HEK293 (cell line): ENCODE measurements around the gene SLC38A10.

Source experiments
- CTCF ChIA-PET: fragments of 350-600 bp; formaldehyde crosslinking; extraction: SDS; loops from one replicate; lab custom pipeline; 2021; ENCODE audit warnings: antibody characterized with exemption; lab: Yijun Ruan, JAX
- POLR2A ChIA-PET: fragments of 300-600 bp; formaldehyde crosslinking; extraction: SDS; loops from one replicate; lab custom pipeline; 2020; ENCODE audit warnings: antibody characterized with exemption, inconsistent platforms; lab: Yijun Ruan, JAX
- H3K27ac ChIP-seq: fragments of 200-500 bp; sonication (Bioruptor generic); 2 replicates; pipeline ENCODE4 v1.5.1; 2014; ENCODE audit warnings: low read depth, low read length, control low read depth, inconsistent platforms; ENCODE audit errors: extremely low read depth
- H3K36me3 ChIP-seq, 2 experiments: fragments of 200-500 bp in 1 of 2; sonication (Bioruptor generic) in 1 of 2; 1 replicate in 1 of 2; 2 replicates in 1 of 2; pipeline ENCODE4 v1.5.1; 2014 to 2017; ENCODE audit warnings: inconsistent platforms in 2 of 2, low read length in 2 of 2; ENCODE audit not compliant: control insufficient read depth in 2 of 2, insufficient read depth in 1 of 2
- H3K4me1 ChIP-seq: fragments of 200-500 bp; sonication (Bioruptor generic); 2 replicates; pipeline ENCODE4 v1.5.1; 2014; ENCODE audit warnings: mild to moderate bottlenecking, low read length, inconsistent platforms; ENCODE audit not compliant: control insufficient read depth, insufficient read depth
- H3K4me3 ChIP-seq: 2 replicates; pipeline ENCODE4 v1.5.1; 2011; ENCODE audit warnings: low read depth, mild to moderate bottlenecking, control low read depth, low read length, moderate library complexity
- H3K9me3 ChIP-seq: fragments of 200-500 bp; sonication (Bioruptor generic); 2 replicates; pipeline ENCODE4 v1.5.1; 2014; ENCODE audit warnings: low read depth, low read length, inconsistent platforms; ENCODE audit not compliant: control insufficient read depth, insufficient read depth
- GLI2 ChIP-seq: fragments of 450-650 bp; formaldehyde crosslinking; IDR thresholded peaks from 2 replicates; pipeline ENCODE4; 2017; ENCODE audit warnings: missing biosample characterization, missing genetic modification characterization, low read depth, borderline replicate concordance
- GLI4 ChIP-seq: fragments of 450-650 bp; formaldehyde crosslinking; IDR thresholded peaks from 2 replicates; pipeline ENCODE4 v1.5.1; 2016; ENCODE audit warnings: missing biosample characterization, missing genetic modification characterization
- MEIS1 ChIP-seq: sonication (generic); formaldehyde crosslinking; IDR thresholded peaks from 2 replicates; pipeline ENCODE4 v1.8.1; 2022; ENCODE audit warnings: missing genetic modification reagents, mild to moderate bottlenecking, borderline replicate concordance
- PRDM10 ChIP-seq: fragments of 450-650 bp; formaldehyde crosslinking; IDR thresholded peaks from 2 replicates; pipeline ENCODE4 v1.5.1; 2016; ENCODE audit warnings: missing biosample characterization, missing genetic modification characterization
- PRDM6 ChIP-seq: fragments of 450-650 bp; formaldehyde crosslinking; IDR thresholded peaks from 2 replicates; pipeline ENCODE4 v1.5.1; 2017; ENCODE audit warnings: missing biosample characterization, missing genetic modification characterization
- YY2 ChIP-seq: fragments of 450-650 bp; formaldehyde crosslinking; IDR thresholded peaks from 2 replicates; pipeline ENCODE4 v1.5.1; 2016; ENCODE audit warnings: missing biosample characterization, missing genetic modification characterization
- ZEB2 ChIP-seq: fragments of 450-650 bp; formaldehyde crosslinking; IDR thresholded peaks from 2 replicates; pipeline ENCODE4 v1.5.1; 2016; ENCODE audit warnings: missing biosample characterization, missing genetic modification characterization
- ZNF211 ChIP-seq: fragments of 450-650 bp; formaldehyde crosslinking; IDR thresholded peaks from 2 replicates; pipeline ENCODE4 v1.5.1; 2016; ENCODE audit warnings: low read depth, missing biosample characterization, missing genetic modification characterization
- ZNF548 ChIP-seq: fragments of 450-650 bp; formaldehyde crosslinking; IDR thresholded peaks from 2 replicates; pipeline ENCODE4 v1.5.1; 2016; ENCODE audit warnings: missing biosample characterization, missing genetic modification characterization
- ZNF600 ChIP-seq: fragments of 450-650 bp; formaldehyde crosslinking; IDR thresholded peaks from 2 replicates; pipeline ENCODE4 v1.5.1; 2016; ENCODE audit warnings: missing biosample characterization, missing genetic modification characterization
- ZNF610 ChIP-seq: fragments of 450-650 bp; formaldehyde crosslinking; IDR thresholded peaks from 2 replicates; pipeline ENCODE4 v1.5.1; 2016; ENCODE audit warnings: missing biosample characterization, missing genetic modification characterization, borderline replicate concordance
- TF ChIP-seq, protein P1 (sequence below): fragments of 450-650 bp; formaldehyde crosslinking; IDR thresholded peaks from 2 replicates; pipeline ENCODE4 v1.5.1; 2016; ENCODE audit warnings: missing biosample characterization, missing genetic modification characterization
- TF ChIP-seq, protein P2 (sequence below): fragments of 450-650 bp; formaldehyde crosslinking; conservative IDR thresholded peaks from 2 replicates; pipeline ENCODE4 v1.5.1; 2016; ENCODE audit warnings: low read depth, missing biosample characterization, missing genetic modification characterization

Gene SLC38A10

DNA sequence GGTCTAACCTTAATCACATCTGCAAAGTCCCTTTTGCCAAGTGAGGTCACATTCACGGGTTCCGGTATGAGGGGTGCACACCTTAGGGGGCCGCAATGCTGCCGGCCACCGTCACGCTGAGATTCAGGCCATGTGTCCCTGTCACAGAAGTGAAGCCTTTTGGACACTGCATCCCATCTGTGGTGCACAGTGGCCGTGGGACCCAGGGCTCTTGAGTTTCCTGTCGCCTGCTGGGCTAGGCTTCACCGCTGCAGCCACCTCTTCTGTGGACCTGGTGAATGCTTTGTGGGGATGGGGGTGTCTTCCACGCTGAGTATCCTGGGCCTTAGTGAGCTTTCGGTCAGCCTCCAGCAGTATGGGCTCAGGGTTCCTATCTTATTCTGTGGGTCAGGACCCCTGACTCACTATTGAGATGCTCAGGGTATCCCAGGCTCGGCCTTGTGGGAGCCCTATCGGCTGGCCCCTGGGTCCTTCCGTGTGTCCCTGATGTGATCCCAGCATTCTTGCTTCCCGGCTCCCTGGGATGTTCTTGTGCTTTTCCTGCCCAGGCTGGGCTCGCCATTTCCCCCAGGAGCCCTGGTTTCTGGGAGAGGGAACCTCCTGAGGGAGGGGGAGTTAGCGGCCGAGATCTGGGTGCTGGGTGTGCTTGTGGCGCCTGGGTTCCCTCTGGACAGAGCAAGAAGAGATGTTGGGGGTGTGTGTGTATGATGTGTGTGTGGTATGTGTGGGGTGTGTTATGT, 4.9 kb upstream of the SLC38A10 start:
- H3K27ac ChIP-seq: no peak overlapping the region
- H3K9me3 ChIP-seq: no peaks in the 10 kb centered on the region
- 0 out of 2 replicates have a peak, but pooled peaks cover 2% of the 10 kb centered on the region for H3K4me1 ChIP-seq
- CTCF ChIA-PET: interaction anchor here (0.8 to 1.5 kb wide), 2 partner anchors 9 to 10 kb away, joined by 4 to 5 read pairs; no protein-coding TSS in a partner anchor
- H3K36me3 ChIP-seq: no peaks in the 10 kb centered on the region
- H3K4me3 ChIP-seq: no peak overlapping the region
- POLR2A ChIA-PET: no interaction called here
- TF ChIP-seq GLI4 (tag by site-specific recombination): no peak
- TF ChIP-seq, protein P1, sequence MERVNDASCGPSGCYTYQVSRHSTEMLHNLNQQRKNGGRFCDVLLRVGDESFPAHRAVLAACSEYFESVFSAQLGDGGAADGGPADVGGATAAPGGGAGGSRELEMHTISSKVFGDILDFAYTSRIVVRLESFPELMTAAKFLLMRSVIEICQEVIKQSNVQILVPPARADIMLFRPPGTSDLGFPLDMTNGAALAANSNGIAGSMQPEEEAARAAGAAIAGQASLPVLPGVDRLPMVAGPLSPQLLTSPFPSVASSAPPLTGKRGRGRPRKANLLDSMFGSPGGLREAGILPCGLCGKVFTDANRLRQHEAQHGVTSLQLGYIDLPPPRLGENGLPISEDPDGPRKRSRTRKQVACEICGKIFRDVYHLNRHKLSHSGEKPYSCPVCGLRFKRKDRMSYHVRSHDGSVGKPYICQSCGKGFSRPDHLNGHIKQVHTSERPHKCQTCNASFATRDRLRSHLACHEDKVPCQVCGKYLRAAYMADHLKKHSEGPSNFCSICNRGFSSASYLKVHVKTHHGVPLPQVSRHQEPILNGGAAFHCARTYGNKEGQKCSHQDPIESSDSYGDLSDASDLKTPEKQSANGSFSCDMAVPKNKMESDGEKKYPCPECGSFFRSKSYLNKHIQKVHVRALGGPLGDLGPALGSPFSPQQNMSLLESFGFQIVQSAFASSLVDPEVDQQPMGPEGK (tag by site-specific recombination): 0 out of 2 replicates have a peak, but pooled peaks have one; percentile 11
- TF ChIP-seq ZNF548 (tag by site-specific recombination): no peak
- no peak for TF ChIP-seq ZNF610 (tag by site-specific recombination)
- TF ChIP-seq PRDM10 (tag by site-specific recombination): peak; percentile 50; the same call in 1 of the 2 replicates
- no peak for TF ChIP-seq GLI2 (tag by site-specific recombination)
- TF ChIP-seq PRDM6 (tag by site-specific recombination): no peak
- no peak for TF ChIP-seq MEIS1 (CRISPR knock-in tag)
- TF ChIP-seq YY2: no peak

- no peak for TF ChIP-seq ZEB2 (tag by site-specific recombination)
- TF ChIP-seq, protein P2, sequence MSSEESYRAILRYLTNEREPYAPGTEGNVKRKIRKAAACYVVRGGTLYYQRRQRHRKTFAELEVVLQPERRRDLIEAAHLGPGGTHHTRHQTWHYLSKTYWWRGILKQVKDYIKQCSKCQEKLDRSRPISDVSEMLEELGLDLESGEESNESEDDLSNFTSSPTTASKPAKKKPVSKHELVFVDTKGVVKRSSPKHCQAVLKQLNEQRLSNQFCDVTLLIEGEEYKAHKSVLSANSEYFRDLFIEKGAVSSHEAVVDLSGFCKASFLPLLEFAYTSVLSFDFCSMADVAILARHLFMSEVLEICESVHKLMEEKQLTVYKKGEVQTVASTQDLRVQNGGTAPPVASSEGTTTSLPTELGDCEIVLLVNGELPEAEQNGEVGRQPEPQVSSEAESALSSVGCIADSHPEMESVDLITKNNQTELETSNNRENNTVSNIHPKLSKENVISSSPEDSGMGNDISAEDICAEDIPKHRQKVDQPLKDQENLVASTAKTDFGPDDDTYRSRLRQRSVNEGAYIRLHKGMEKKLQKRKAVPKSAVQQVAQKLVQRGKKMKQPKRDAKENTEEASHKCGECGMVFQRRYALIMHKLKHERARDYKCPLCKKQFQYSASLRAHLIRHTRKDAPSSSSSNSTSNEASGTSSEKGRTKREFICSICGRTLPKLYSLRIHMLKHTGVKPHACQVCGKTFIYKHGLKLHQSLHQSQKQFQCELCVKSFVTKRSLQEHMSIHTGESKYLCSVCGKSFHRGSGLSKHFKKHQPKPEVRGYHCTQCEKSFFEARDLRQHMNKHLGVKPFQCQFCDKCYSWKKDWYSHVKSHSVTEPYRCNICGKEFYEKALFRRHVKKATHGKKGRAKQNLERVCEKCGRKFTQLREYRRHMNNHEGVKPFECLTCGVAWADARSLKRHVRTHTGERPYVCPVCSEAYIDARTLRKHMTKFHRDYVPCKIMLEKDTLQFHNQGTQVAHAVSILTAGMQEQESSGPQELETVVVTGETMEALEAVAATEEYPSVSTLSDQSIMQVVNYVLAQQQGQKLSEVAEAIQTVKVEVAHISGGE: no peak
- no peak for TF ChIP-seq ZNF211
- peak; percentile 73 for TF ChIP-seq ZNF600 (tag by site-specific recombination)
- 0 out of 2 replicates have a peak, but pooled peaks cover 2% of the 10 kb centered on the region for H3K4me1 ChIP-seq
- no peaks in the 10 kb centered on the region for H3K36me3 ChIP-seq
- H3K4me3 ChIP-seq: no peak overlapping the region
- H3K27ac ChIP-seq: no peak overlapping the region
- ChIA-PET POLR2A (no interaction called here), CTCF (interaction anchor here (0.7 to 1.5 kb wide), 3 partner anchors 9 to 98 kb away, joined by 4 to 6 read pairs (median 5); no protein-coding TSS in a partner anchor)
- no peaks in the 10 kb centered on the region for H3K9me3 ChIP-seq
Measured at GRCh38 chr17:81298991-81299738, 4.1 kb upstream of the SLC38A10 start.
